ENCODE data around the gene GPX5.
A peak's percentile ranks its signal among the peaks of the same experiment; 100 is the strongest.

GPX5 gene

DNA sequence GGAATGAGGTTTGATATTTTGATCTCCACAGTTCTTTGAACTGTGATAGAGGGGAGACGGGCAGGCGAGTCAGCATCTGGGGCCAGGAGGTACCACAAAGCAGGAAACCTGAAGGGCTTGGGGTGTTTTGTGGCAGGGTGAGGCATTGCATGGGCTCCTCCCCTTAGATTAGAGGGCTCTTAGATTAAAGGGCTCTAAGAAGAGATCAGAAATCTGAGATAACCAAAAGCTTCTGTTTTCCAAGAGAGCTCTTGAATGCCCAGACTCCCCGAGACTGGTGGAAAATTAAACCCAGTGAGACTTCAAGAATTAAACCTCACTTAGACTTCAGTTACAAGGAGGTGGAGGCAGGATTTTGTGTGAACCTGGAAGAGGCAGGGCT lies 2.4 kb upstream of the GPX5 start:
- DNase-seq, result no peak
- Mint-ChIP-seq H3K27me3 (ENCODE audit: low read depth, poor library complexity) (peaks cover 29% of the 10 kb centered on the region), H3K36me3 (ENCODE audit: low read depth) (no peaks in the 10 kb centered on the region), H3K4me1 (peaks cover 17% of the 10 kb centered on the region), H3K9me3 (no peaks in the 10 kb centered on the region), H3K4me3 (no peak overlapping the region), H3K27ac (peak overlapping the region; percentile 60)
- TF ChIP-seq, protein P1, sequence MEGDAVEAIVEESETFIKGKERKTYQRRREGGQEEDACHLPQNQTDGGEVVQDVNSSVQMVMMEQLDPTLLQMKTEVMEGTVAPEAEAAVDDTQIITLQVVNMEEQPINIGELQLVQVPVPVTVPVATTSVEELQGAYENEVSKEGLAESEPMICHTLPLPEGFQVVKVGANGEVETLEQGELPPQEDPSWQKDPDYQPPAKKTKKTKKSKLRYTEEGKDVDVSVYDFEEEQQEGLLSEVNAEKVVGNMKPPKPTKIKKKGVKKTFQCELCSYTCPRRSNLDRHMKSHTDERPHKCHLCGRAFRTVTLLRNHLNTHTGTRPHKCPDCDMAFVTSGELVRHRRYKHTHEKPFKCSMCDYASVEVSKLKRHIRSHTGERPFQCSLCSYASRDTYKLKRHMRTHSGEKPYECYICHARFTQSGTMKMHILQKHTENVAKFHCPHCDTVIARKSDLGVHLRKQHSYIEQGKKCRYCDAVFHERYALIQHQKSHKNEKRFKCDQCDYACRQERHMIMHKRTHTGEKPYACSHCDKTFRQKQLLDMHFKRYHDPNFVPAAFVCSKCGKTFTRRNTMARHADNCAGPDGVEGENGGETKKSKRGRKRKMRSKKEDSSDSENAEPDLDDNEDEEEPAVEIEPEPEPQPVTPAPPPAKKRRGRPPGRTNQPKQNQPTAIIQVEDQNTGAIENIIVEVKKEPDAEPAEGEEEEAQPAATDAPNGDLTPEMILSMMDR (IDR thresholded peaks at IDR 0.05), result no peak

DNA sequence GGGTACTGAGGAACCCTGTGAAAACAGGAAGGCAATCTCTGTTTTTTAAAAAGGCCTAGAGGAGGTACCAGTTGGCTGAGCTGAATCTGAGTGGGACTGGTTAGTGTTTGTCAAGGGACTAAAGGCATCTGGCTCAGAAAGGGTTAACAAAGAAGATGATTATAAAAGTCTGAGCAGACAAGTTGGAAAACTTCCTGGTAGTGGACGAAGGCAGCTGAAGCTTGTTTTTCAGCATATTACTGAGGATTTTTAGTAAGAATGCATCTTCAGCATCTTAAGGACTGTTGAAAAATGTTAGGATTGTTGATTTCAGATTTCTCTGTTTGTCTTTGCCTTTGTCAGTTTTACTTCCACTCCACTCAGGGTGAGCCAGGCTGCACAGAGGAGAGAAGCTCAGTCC lies 5.1 kb downstream of the GPX5 start:
- no peak for DNase-seq
- H3K27ac Mint-ChIP-seq, result no peak overlapping the region

DNA sequence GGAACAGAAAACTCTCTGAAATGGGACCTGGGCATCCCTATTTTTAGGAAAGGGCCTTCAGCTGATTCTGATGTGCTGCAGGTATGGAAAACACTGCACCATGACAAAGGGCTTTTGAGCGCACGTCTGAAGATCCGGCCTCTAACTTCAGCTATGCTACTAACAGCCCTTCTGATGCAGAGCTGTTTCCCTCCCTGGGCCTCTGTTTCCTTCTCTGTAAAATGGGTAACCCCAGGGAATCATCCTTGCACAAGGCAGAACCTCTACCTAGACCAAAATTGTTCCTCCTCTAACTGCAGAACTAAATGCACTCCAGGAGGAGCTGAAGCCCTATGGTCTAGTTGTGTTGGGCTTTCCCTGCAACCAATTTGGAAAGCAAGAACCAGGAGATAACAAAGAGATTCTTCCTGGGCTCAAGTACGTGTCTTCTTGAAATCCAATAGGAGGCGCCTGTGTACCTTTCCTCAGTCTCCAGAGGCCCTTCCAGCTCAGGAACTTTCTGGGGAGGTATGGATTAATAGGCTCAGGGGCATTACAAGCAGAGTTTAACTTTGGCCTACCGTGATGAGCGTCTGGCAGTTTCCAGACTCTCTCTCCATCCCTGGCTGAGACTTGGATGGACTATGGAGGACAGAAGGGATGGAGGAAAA lies 5.9 kb downstream of the GPX5 start:
- no peaks in the 10 kb centered on the region for H3K9me3 Mint-ChIP-seq
- H3K36me3 Mint-ChIP-seq (ENCODE audit: low read depth), result no peaks in the 10 kb centered on the region
- peaks cover 18% of the 10 kb centered on the region for H3K27me3 Mint-ChIP-seq (ENCODE audit: low read depth, poor library complexity)
- peaks cover 37% of the 10 kb centered on the region for H3K4me1 Mint-ChIP-seq
- no peak for DNase-seq
- H3K4me3 Mint-ChIP-seq, result no peak overlapping the region
- no peak overlapping the region for H3K27ac Mint-ChIP-seq
- TF ChIP-seq, protein P1 (IDR thresholded peaks at IDR 0.05), result no peak

More for the DNA sequence above, 5.1 kb downstream of the GPX5 start:
- Mint-ChIP-seq H3K9me3 (no peaks in the 10 kb centered on the region), H3K27me3 (ENCODE audit: low read depth, poor library complexity) (peaks cover 21% of the 10 kb centered on the region), H3K4me3 (no peak overlapping the region), H3K4me1 (peaks cover 30% of the 10 kb centered on the region), H3K36me3 (ENCODE audit: low read depth) (no peaks in the 10 kb centered on the region)
- TF ChIP-seq, protein P1 (IDR thresholded peaks at IDR 0.05), result no peak

DNA sequence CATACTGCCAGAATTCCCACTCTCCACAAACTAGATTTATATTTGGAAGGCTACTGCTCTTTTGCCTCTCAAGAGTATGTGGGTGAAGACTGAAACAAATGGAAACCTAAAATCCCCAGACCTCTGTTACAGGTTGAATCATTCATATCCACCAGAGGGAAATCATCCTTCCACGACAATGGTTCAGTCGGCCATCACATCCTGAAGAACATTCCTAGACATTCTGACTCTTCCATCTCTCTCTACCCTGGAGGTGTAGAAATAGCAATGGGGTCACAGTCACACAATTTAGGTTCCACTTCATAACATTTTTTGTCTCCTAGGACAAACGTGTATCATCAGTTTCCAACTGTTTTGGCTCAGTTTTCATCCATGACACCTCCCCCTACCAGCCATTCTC lies 8.6 kb downstream of the GPX5 start:
- TF ChIP-seq, protein P1 (IDR thresholded peaks at IDR 0.05), result no peak
- peaks cover 64% of the 10 kb centered on the region for H3K4me1 Mint-ChIP-seq
- H3K36me3 Mint-ChIP-seq (ENCODE audit: low read depth), result no peaks in the 10 kb centered on the region
- no peak for DNase-seq
- H3K9me3 Mint-ChIP-seq, result no peaks in the 10 kb centered on the region
- H3K27ac Mint-ChIP-seq, result no peak overlapping the region
- H3K4me3 Mint-ChIP-seq, result no peak overlapping the region
- peaks cover 28% of the 10 kb centered on the region for H3K27me3 Mint-ChIP-seq (ENCODE audit: low read depth, poor library complexity)

DNA sequence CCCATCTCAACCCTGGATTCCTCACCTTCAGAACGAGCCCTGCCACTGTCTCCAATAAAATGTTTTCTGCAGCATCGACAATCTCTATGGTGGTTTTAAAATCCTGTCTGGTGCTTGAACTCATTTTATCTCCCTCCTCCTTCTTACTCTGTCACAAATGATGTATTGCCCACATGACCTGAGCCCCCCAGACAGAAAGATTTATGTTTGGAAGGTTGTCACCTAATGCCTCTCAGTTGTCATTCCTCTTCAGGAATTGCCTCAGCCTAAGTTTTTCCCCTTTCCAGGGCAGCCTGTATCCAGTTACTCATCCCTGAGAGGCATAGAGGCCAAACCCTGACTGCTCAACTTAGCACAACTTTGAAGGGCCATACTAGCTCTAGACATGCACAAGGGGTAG lies 9.2 kb downstream of the GPX5 start:
- H3K36me3 Mint-ChIP-seq (ENCODE audit: low read depth), result no peaks in the 10 kb centered on the region
- H3K27ac Mint-ChIP-seq, result no peak overlapping the region
- TF ChIP-seq, protein P1 (IDR thresholded peaks at IDR 0.05), result no peak
- DNase-seq, result no peak
- H3K4me1 Mint-ChIP-seq, result peaks cover 64% of the 10 kb centered on the region
- peak overlapping the region; percentile 1 for H3K4me3 Mint-ChIP-seq
- no peaks in the 10 kb centered on the region for H3K9me3 Mint-ChIP-seq
- H3K27me3 Mint-ChIP-seq (ENCODE audit: low read depth, poor library complexity), result peaks cover 30% of the 10 kb centered on the region

DNA sequence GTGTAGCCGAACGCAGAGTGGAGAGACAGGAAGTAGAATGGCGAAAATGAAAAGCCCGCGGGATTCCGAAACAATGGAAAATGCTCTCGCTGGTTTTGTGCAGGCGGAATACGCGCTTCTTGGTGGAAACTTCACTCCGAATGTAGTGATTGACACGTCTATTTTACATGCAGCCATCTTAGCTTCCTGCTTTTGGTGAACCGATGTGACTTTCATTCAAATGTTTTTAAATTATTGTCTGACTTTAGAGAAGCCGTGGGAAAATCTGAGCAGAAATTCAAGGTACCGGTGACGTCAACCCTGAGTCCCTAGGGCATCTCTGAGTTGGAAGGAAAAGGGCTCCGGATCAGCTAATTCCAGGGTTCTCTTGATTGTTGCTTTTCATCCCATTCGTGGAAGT lies 11.4 kb downstream of the GPX5 start:
- Mint-ChIP-seq H3K9me3 (peaks cover 17% of the 10 kb centered on the region), H3K36me3 (ENCODE audit: low read depth) (peaks cover 9% of the 10 kb centered on the region), H3K4me1 (peaks cover 62% of the 10 kb centered on the region), H3K4me3 (peak overlapping the region; percentile 77), H3K27me3 (ENCODE audit: low read depth, poor library complexity) (peaks cover 48% of the 10 kb centered on the region), H3K27ac (no peak overlapping the region)
- TF ChIP-seq, protein P1 (IDR thresholded peaks at IDR 0.05), result no peak
- peak; percentile 20 for DNase-seq
